HG03354 (cell line): Measurements from ENCODE around the gene TBC1D10B.
"Not testable (repeated sequence)": the region's sequence is repeated elsewhere in the genome, so short reads cannot be mapped to it uniquely, and the experiment has no call there.

Source experiments
- ATAC-seq: cut with Tn5 transposase; IDR thresholded peaks from one replicate; pipeline ENCODE4 v1.9.1; 2021; ENCODE audit warnings: mild to moderate bottlenecking; ENCODE audit not compliant: unreplicated experiment, poor library complexity, severe bottlenecking

The TBC1D10B gene

DNA sequence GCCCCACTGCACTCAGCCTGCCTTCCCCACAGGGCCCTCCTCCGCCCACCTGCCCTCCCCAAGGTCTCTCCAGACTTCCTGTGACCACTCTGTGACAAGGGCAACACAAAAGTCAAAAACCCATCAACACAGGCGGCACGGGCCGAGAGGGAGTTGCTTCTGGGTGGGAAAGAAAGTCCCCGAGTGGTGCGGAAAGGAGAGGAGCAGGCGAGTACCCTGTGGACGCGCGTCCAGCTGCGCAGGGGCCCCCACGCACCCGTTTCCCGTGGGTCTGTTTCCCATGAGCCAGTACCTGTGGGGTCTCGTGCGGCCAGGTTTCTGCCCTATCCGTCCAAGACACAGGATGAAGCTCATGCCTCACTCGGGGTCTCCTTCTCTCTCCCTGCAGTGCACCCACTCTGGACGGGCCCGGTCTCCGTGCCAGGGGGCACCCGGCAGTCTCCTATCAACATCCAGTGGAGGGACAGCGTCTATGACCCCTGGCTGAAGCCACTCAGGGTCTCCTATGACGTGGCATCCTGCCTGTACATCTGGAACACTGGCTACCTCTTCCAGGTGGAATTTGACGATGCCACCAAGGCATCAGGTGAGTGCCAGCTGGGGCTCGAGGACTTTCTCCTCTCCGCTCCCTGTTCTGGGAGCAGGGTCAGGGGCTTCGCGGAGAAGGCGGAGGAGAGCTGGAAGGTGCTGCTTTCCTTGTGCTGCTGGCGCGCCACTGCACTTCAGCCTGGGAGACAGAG is 27.4 kb downstream of the TBC1D10B start:
- ATAC-seq = no peak

DNA sequence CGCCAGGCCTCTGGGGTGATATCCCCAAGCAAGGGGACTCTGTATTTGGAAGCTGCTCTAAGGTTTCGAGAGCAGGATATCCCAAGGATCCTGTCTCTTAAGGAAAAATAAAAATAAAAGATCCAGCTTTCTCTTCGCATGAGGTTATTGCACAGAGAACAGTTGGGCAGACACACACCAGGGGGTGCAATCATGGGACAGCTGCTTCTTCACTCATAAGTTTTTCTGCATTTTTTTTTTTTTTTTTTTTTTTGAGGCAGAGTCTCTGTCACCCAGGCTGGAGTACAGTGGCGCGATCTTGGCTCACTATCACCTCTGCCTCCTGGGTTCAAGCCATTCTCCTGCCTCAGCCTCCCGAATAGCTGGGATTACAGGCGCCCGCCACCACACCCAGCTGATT is 28.3 kb downstream of the TBC1D10B start:
- not testable (repeated sequence) for ATAC-seq

DNA sequence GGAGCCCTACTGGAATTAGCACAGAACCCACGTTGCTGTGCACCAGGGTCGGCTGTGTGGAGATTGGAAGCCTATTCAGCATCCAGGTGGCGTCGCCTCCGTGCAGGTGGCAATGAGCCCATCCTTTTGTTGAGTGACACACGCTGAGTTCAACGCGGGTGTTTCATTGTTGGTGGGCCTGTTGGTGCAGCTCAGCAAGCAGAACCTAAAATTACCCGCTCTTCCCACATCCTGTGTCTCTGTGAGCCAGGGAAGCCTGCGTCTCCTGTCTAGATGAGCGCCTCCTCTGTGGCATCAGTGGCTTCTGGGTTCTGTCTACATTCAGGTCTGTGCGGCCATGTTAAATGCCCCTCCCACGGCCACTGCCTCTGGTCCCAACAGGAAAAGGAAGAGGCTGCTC is 29.7 kb downstream of the TBC1D10B start:
- ATAC-seq = no peak

DNA sequence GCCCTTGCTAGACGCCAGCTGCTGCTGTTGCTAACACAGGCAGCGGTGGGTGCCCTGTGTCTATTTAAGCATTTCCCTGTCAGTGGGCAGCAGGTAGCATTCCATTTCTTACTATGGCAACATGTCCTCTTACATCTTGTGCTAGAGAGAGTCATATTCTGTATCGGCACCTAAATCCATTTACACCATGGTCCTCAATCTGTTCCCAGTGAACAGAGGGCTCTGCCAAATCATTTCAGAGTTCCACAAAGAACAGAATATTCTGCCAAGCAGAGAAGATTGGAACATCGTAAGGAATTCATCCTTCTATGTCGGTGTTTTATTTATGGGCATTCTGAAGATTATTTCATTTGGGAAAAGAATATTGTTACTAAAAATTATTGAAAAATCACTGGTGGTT is 31.6 kb downstream of the TBC1D10B start:
- ATAC-seq = not testable (repeated sequence)

DNA sequence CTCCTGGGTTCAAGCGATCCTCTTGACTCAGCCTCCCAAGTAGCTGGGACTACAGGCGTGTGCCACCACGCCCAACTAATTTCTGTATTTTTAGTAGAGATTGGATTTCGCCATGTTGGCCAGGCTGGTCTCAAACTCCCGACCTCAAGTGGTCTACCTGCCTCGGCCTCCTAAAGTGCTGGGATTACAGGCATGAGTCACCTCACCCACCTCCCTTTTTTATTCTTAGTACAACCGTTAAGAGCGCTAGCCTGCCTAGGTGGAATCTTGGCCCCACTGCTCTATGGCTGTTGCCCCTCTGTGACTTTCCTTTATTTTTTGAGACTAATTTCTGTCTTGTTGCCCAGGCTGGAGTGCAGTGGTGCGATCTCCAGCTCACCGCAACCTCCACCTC is 32.3 kb downstream of the TBC1D10B start:
- ATAC-seq = not testable (repeated sequence)

DNA sequence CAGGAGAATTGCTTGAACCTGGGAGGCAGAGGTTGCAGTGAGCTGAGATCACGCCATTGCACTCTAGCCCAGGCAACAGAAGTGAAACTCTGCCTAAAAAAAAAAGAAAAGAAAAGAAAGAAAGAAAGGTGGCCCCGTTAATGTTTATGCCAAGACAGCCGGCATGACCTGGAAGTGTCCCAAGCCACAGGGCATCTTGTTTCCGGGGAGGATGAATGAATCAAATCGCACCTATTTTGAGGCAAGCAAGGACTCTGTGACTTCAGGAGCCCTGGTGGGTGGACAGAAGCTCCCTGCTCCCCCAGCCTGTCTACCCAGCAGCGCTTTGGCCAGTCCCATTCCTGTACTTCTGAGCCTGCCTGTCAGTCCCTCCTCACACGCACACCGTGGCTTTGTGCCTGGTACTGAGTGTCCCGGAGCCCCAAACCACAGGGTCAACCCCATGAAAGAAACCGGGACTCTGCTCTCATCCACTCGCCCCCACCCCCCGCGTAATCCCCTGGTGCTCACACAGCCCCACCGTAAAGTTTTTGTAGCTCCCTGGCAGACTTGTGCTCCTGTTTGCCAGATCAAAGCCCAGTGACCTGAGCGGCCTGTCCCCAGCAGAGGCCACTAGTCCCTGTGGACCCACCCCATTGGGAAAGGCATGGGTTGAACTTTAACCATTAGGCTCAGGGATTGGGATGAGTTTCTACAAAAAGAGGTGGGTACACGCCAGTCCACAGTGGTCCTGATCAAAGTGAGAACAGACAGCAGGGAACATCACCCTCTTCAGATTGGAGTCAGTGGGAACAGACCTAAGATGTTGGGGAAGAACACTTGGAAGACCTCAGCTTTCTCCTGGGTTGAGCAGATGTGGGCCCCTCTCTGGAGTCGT is 34.5 kb downstream of the TBC1D10B start:
- peak; percentile 18 for ATAC-seq

DNA sequence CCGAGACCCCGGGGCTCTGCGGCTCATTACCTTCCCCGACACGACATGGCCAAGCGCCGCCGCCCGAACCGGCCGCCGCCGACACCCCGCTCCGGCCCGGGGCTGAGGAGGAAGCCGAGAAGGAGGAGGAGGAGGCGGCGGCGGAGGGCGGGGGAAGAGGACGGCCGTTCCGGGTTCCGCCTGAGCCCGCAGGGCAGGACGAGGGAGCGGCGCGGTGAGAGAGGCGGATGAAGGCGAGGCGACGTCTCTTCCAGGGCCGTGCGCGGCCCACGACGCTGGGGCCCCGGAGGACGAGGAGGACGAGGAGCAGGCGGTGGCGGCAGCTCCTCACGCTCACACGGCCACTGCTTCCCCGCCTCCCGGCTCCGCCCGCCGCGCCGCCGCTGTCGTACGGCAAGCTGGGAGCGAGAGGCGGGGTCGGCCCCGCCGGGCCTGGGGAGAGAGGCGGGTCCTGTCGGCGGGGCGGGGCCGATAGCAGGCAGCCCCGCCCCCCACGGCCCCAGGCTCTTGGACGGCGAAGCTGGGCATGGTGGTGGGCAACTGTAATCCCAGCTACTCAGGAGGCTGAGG is 35.2 kb downstream of the TBC1D10B start:
- ATAC-seq = peak; percentile 75

DNA sequence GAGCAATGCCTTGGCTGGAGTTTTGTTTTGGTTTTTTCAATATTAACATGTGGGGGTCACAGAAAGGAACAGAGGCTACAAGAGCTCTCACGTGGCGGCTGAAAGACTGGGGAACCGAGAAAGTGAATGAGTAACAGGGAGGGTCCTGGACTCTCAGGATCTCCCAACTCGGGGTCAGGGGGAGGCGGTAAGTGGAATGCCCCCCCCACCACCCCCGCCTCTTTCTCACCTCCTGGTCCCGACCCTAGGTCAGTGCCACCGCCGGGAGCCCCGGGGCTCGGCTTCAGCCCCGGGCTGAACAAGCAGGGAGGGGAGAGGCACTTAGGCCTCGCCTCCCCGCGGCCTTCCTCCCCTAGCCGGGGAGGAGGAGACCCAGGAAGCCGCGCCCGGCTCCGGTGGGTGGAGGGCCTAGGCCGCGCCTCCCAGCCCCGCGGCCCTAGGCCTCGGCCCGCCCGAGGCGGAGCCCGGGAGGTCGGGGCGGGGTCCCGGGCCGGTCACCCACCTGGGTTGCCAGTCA is 35.8 kb downstream of the TBC1D10B start:
- peak; percentile 91 for ATAC-seq

DNA sequence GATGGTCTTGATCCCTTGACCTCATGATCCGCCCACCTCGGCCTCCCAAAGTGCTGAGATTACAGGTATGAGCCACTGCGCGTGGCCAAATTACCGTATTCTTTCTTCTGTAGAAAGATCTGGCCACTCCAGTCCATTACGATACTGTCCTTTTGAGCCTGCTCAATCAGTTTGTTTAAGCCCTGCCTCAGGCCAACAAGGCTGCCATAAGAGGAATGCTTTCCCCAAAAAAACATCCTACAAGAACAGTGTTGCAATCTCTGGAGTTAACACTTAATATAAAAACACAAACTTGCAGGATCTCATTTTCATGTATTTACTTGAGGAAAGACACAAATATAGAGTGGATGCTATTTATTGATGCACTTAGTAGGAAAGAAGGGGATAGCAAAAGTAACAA is 46.1 kb downstream of the TBC1D10B start:
- ATAC-seq = not testable (repeated sequence)

DNA sequence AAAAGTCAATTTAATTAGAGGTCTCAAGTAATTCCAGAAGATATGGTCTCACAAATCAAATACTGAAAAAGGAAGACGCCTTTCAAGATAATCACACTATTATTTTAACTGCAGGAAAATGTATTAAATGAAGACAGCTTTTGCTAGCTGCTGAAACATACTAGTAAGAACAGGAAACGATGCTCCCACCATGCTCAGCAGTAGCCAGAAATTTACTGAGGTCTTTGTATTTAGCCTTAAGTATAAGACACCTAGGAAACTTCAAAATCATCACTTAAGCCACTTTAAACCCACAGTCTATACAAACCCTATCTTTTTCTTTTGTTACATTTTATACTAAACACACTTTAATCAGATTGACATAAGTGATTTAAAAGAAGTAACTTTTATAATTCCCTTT is 51.6 kb downstream of the TBC1D10B start:
- not testable (repeated sequence) for ATAC-seq

DNA sequence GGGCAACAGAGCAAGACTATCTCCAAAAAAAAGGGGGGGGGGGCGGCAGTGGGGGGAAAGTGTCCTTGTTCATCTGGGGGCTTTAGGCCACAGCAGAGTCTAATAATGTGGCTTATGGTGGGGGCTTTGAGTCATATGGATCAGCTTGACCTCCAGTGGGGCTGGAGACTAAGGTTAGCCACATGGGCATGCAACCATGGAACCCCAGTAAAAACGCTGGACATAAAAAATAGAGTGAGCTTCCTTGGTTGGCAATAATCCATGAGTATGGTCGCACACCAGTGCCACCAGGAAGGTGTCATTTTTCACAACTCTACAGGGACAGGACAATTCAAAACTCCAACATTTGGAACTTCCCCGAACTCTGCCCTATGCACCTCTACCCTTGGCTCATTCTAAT is 59.4 kb downstream of the TBC1D10B start:
- not testable (repeated sequence) for ATAC-seq

DNA sequence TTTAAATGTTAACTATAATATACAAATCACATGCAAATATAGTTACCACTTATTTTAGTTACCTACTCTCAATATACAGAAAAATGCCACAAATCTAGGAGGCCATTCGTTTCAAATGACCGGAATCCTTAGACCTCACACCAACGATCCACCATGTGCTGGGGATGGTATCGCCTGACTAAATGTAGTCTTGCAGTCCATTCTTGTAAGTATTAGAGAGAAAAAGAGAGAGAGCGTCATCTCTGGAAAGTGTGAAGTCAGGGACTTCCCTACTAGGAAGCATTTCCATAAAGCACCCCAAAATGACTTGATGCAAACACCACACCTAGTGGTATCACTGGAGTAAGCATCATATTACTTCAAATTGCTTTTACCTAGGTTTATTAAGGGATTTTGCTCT is 61.0 kb downstream of the TBC1D10B start:
- not testable (repeated sequence) for ATAC-seq
